Sigmoid colon (tissue), 7 donors: ENCODE data around the gene RPTOR. TPM values are rescaled to one million over a fixed set of nuclear protein-coding genes. Genes with fewer than 3 reads are reported as not detected.

Experiments used
- DNase-seq: peaks from one replicate; pipeline ENCODE4 v3.0.0-alpha.2; 2019
- H3K27ac ChIP-seq, 4 donors: fragments of 200-600 bp; sonication (generic); one replicate each; pipeline ENCODE4 v1.5.1; 2016 to 2019; ENCODE audit warnings: mild to moderate bottlenecking in 1 of 4
- H3K27me3 ChIP-seq, 3 donors: fragments of 200-600 bp; sonication (generic); one replicate each; pipeline ENCODE4 v1.5.1; 2019; ENCODE audit warnings: mild to moderate bottlenecking in 1 of 3
- H3K36me3 ChIP-seq, 4 donors: fragments of 200-600 bp; sonication (generic); one replicate each; pipeline ENCODE4 v1.5.1; 2016 to 2019
- H3K4me1 ChIP-seq, 4 donors: fragments of 200-600 bp; sonication (generic); one replicate each; pipeline ENCODE4 v1.5.1; 2017 to 2019
- H3K4me3 ChIP-seq, 4 donors: fragments of 200-600 bp; sonication (generic); one replicate each; pipeline ENCODE4 v1.5.1; 2017 to 2019; ENCODE audit warnings: mild to moderate bottlenecking in 2 of 4, moderate library complexity in 1 of 4
- H3K9me3 ChIP-seq, 4 donors: fragments of 200-600 bp in 3 of 4; sonication (generic) in 3 of 4; one replicate each; pipeline versions ENCODE4 v1.5.1 to v1.6.1; 2013 to 2019
- EP300 ChIP-seq, 4 donors: sonication (generic); formaldehyde crosslinking; IDR thresholded peaks; one replicate each; pipeline ENCODE4 v1.6.1; 2017; ENCODE audit warnings: antibody characterized with exemption in 4 of 4
- POLR2A ChIP-seq, 2 donors: fragments of 450-650 bp; IDR thresholded peaks; one replicate each; pipeline ENCODE4 v1.6.1; 2016; ENCODE audit warnings: antibody characterized with exemption in 2 of 2, mild to moderate bottlenecking in 2 of 2, moderate library complexity in 2 of 2
- POLR2AphosphoS5 ChIP-seq, 4 donors: sonication (generic); formaldehyde crosslinking; IDR thresholded peaks; one replicate each; pipeline ENCODE4 v1.6.1; 2017; ENCODE audit warnings: antibody characterized with exemption in 4 of 4
- WGBS, 2 donors: extraction: QIAGEN DNeasy Blood & Tissue Kit; methylation state at CpG; one replicate each; pipeline ENCODE4 v1.1.7; 2013; 5-methylcytosine and 5-hydroxymethylcytosine counted together
- intact Hi-C: fragments of 100-400 bp; cut with DNase I; formaldehyde crosslinking; loops from one replicate; pipeline ENCODE4 v1.15.1; 2023
- polyA plus RNA-seq, 3 donors: library from polyadenylated mRNA; stranded (reverse); fragments of 200-250 nt; gene quantifications; one replicate each; pipeline ENCODE4 v1.2.3, GENCODE V29; 2013
- total RNA-seq, 4 donors: library from RNA; depleted of rRNA; stranded (reverse); fragments of >200 nt; gene quantifications; one replicate each; pipeline ENCODE4 v1.1.0, GENCODE V29; 2016
- TF ChIP-seq, protein P1 (sequence below), 4 experiments: fragments of 450-650 bp in 3 of 4; fragments of 200-600 bp in 1 of 4; IDR thresholded peaks; one replicate each; pipeline ENCODE4 v1.5.1; 2016 to 2019; ENCODE audit warnings: antibody characterized with exemption in 4 of 4, mild to moderate bottlenecking in 3 of 4, moderate library complexity in 2 of 4
- donor health status: healthy with polysubstance abuse.
- donor health status: Bipolar disorder and iron deficiency.
- donor health status: healthy.

The RPTOR gene
- total and polyA plus RNA-seq, 7 donors, result 3.7 to 68.7 (median 22.9) TPM

DNA sequence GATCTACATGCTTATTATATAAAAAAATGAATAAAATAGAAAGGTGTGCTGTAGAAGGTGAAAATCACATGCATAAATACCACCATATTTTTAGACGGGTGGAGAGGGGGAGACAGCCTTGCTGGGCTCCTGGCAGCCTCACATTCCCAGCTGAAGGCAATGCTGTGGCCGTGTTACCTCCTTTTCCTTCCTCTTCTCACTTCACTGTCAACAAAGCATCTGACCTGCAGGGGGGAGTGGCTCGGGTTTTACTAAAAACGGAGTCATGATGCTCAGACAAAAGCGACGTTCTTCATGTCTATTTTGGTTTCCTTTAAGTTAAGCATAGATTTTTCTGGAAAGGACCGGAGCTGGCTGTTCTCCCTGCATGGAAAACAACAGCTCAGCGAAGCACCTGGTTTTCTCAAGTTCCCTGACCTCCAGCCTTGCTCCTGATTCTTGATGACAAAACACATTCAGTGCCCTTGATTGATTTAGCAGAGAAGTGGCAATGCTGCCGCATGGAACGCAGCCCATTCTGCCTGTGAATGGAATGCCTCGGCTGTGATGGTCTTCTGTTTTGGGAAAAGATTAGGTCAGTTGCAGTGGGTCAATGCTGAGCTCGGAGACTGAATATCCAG is 5.5 kb upstream of the RPTOR start:
- no peak for TF ChIP-seq EP300 (IDR thresholded peaks at IDR 0.05)
- TF ChIP-seq, protein P1, sequence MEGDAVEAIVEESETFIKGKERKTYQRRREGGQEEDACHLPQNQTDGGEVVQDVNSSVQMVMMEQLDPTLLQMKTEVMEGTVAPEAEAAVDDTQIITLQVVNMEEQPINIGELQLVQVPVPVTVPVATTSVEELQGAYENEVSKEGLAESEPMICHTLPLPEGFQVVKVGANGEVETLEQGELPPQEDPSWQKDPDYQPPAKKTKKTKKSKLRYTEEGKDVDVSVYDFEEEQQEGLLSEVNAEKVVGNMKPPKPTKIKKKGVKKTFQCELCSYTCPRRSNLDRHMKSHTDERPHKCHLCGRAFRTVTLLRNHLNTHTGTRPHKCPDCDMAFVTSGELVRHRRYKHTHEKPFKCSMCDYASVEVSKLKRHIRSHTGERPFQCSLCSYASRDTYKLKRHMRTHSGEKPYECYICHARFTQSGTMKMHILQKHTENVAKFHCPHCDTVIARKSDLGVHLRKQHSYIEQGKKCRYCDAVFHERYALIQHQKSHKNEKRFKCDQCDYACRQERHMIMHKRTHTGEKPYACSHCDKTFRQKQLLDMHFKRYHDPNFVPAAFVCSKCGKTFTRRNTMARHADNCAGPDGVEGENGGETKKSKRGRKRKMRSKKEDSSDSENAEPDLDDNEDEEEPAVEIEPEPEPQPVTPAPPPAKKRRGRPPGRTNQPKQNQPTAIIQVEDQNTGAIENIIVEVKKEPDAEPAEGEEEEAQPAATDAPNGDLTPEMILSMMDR (IDR thresholded peaks at IDR 0.05), result no peak
- H3K4me3 ChIP-seq, result no peak overlapping the region
- H3K4me1 ChIP-seq, result no peaks in the 10 kb centered on the region
- intact Hi-C loops, result no loop called here
- no peaks in the 10 kb centered on the region for H3K9me3 ChIP-seq
- WGBS, 2 donors, result 17 to 25% methylated on average over 12 of the region's 12 CpGs
- no peak for DNase-seq
- H3K36me3 ChIP-seq, result no peaks in the 10 kb centered on the region
- H3K27ac ChIP-seq, result no peak overlapping the region
- no peaks in the 10 kb centered on the region for H3K27me3 ChIP-seq

- peaks cover 0 to 32% (median 23%) of the 10 kb centered on the region in 4 donors for H3K4me1 ChIP-seq
- H3K27ac ChIP-seq, result peak overlapping the region in 3 of 4 donors; percentile 80 to 89 (median 84)
- H3K9me3 ChIP-seq, result no peaks in the 10 kb centered on the region
- WGBS, 2 donors, result 3 to 8% methylated on average over 8 of the region's 8 CpGs
- TF ChIP-seq, protein P1 (IDR thresholded peaks at IDR 0.05), result no peak
- TF ChIP-seq POLR2AphosphoS5 (IDR thresholded peaks at IDR 0.05), result no peak
- TF ChIP-seq POLR2A (IDR thresholded peaks at IDR 0.05), result no peak
- TF ChIP-seq EP300 (IDR thresholded peaks at IDR 0.05), result no peak
- intact Hi-C loops, result no loop called here
- no peaks in the 10 kb centered on the region for H3K36me3 ChIP-seq
- peak overlapping the region; percentile 84 to 99 (median 90) for H3K4me3 ChIP-seq
- peak; percentile 3 for DNase-seq
- no peaks in the 10 kb centered on the region for H3K27me3 ChIP-seq
Observed at GRCh38 chr17:80545499-80545826, 825 bp downstream of the RPTOR start.

DNA sequence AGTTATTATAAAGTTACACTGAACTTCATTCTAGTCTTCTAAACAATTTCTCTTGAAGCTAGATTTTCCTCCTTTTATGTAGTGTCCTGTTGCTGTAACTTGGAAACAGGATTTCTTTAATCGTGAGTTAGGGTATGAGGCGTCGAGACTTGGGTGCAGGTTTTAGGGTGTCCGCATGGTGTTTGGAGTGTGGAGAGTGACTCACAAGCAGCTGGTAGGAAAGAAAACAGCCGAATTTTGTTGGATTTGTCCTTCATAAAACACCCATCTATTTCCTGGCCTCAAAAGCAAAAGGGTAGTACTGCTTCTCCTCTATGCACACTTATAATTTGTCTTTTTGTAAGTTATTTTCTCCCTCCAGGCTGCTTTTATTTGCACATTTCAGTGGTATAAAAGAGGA is 1.6 kb downstream of the RPTOR start:
- H3K36me3 ChIP-seq, result no peaks in the 10 kb centered on the region
- H3K27me3 ChIP-seq, result no peaks in the 10 kb centered on the region
- no peak for DNase-seq
- H3K4me3 ChIP-seq, result no peak overlapping the region
- no peak overlapping the region for H3K27ac ChIP-seq
- 73 to 79% methylated on average over 5 of the region's 5 CpGs for WGBS, 2 donors
- no peaks in the 10 kb centered on the region for H3K9me3 ChIP-seq
- H3K4me1 ChIP-seq, result peaks cover 0 to 32% (median 23%) of the 10 kb centered on the region in 4 donors
- intact Hi-C loops, result no loop called here
- no peak for TF ChIP-seq POLR2AphosphoS5 (IDR thresholded peaks at IDR 0.05)

DNA sequence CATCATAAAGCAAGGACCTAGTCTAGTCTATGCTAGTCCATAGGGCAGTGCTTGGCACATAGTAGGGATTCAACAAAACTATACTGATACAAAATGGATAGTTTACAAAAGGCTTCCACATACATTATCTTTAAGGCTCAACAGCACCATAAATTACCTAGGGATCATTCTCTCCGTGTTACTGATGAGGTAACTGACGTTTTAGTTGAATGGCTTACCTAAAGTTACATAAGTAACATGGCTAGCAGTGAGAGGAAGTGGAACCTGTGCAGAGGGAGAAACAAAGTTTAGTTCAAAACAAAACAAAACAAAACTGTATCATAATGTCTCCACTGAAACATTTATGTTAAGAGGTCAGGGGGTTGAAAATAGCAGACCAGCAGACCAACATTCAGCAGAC is 7.9 kb downstream of the RPTOR start:
- H3K36me3 ChIP-seq, result no peaks in the 10 kb centered on the region
- intact Hi-C loops, result no loop called here
- no peaks in the 10 kb centered on the region for H3K27me3 ChIP-seq
- DNase-seq, result no peak
- H3K9me3 ChIP-seq, result no peaks in the 10 kb centered on the region
- no peak overlapping the region for H3K27ac ChIP-seq
- no peak overlapping the region for H3K4me3 ChIP-seq
- no peak for TF ChIP-seq EP300 (IDR thresholded peaks at IDR 0.05)
- TF ChIP-seq, protein P1 (IDR thresholded peaks at IDR 0.05), result no peak
- TF ChIP-seq POLR2AphosphoS5 (IDR thresholded peaks at IDR 0.05), result no peak
- no peak for TF ChIP-seq POLR2A (IDR thresholded peaks at IDR 0.05)
- H3K4me1 ChIP-seq, result peaks cover 0 to 8% (median 2%) of the 10 kb centered on the region in 4 donors
- WGBS, 2 donors, result 34 to 57% methylated on average over 2 of the region's 2 CpGs

DNA sequence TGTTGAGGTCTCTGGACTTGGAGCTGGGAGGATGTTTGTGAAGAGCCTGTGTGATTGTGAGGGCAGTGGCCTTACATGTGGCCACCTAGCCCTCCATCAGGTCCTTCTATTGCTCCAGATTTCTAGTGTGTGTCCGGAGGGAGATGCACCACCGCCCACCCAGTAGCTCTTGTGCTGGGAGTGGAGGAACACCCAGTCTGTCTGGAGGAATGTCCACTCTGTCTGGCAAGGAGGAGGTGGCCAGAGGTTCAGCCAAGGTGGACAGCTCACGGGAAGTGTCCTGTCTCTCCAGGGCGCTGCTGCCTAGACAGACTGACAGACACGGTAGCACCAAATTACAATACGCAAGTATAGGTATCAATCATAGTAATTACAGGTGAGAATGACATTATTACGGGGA is 10.6 kb downstream of the RPTOR start:
- Histone ChIP-seq H3K4me3 (no peak overlapping the region), H3K27me3 (no peaks in the 10 kb centered on the region), H3K9me3 (no peaks in the 10 kb centered on the region), H3K36me3 (no peaks in the 10 kb centered on the region), H3K4me1 (peaks cover 0 to 5% (median 0%) of the 10 kb centered on the region in 4 donors), H3K27ac (no peak overlapping the region)
- no peak for DNase-seq
- WGBS, 2 donors, result 96 to 97% methylated on average over 7 of the region's 7 CpGs
- intact Hi-C loops, result no loop called here
- TF ChIP-seq POLR2A (IDR thresholded peaks at IDR 0.05) (no peak), POLR2AphosphoS5 (IDR thresholded peaks at IDR 0.05) (no peak), EP300 (IDR thresholded peaks at IDR 0.05) (no peak)
- TF ChIP-seq, protein P1 (IDR thresholded peaks at IDR 0.05), result no peak
